HG02642 (cell line): ENCODE results near the gene RAD23B.

Experiments
- ATAC-seq: cut with Tn5 transposase; IDR thresholded peaks from one replicate; pipeline ENCODE4 v1.9.1; 2021; ENCODE audit warnings: mild to moderate bottlenecking; ENCODE audit not compliant: unreplicated experiment, poor library complexity

RAD23B gene

DNA sequence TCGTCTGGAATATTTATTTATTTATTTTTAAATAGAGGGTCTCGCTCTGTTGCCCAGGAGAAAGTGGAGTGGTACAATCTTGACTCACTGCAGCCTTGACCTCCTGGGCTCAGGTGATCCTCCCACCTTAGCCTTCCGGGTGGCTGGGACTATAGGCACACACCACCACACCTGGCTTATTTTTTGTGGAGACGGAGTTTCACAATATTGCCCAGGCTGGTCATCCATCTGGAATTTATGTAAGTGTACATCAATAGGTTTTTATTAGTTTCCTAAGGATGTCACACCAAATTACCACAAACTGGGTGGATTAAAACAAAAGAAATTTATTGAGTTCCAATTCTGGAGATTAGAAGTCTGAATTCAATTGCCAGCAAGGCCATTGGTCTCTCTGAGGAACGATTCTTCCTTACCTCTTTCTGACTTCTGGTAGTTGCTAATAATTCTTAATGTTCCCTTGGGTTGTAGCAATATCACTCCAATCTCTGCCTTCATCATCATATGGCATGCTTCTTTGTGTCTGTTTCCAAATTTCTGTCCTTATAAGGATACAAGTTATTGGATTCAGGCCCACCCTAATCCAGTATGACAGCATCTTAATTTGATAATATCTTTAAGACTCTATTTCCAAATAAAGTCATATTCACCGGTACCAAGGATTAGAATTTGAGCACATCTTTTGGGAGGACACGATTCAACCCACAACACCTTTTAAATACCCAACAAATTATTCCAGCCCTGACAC, 16.3 kb upstream of the RAD23B start:
- no peak for ATAC-seq

DNA sequence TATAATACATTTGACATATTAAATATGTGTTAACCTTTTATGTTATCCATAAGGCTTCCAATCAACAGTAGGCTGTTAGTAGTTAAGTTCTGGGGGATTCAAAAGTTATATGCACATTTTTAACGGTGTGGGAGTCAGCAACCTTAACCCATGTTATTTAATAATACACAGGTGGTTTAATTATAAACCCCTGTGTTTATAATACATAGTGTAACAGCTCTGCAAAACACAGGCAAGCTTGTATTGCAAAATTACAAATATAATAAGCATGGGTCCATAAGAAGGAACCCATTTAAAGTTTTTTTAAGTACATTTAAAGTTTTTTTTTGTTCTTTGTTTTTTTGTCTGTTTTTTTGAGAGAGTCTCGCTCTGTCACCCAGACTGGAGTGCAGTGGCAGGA, 14.5 kb upstream of the RAD23B start:
- ATAC-seq = no peak

DNA sequence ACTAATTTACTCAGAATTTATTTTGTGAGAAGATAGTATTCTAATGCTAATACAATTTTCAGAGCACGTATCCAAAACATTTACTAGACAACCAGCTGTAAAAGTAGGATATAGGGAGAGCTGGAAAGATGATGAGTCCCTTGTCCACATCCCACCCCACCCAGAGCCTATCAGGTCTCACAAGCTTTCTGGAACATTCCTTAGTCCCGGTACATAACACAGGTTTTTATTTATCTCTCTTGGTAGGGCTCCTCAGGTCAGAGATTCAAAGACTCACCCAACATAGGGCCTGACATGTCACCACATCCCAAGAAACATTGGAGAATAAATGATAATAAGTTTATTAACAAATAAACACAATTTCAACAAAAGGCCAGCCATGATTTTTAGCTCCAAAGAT, 13.8 kb upstream of the RAD23B start:
- ATAC-seq = no peak

DNA sequence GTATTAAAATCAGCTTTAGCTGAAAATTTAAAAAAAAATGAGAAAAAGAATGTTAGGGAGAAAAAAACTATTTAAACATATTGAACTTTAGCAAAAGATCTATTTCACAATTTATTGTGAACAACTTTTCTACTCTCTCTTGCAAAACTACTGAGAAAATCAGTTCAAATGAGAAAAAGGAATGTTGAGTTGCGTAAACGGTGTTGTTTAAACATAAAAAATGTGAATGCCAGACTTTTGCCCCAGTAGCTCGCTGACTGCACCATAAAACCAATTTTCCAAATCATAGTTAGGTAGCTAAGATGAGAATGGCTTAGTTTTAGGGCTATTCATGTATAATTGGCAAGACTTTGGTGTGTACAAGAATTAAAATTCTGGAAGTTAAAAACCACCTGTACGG, 13.4 kb upstream of the RAD23B start:
- ATAC-seq = no peak

DNA sequence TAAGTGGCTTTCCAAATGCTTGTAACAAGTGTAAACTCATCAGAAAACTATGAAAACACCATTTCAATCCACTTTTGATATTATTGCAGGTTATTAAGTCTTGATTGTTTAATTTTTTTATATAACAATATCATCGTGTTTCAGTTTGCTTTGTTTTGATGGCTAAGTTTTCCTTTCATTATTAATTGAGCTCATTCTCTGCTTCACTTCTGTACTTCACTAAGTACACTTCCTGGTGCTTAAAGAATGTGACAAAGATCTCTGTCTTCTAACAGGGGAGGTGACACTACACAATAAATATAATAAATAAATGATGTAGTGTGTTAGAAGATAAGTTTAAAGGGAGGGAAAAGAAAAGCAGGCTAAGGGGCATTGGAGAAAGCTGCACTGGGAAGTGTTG, 13.0 kb upstream of the RAD23B start:
- no peak for ATAC-seq

DNA sequence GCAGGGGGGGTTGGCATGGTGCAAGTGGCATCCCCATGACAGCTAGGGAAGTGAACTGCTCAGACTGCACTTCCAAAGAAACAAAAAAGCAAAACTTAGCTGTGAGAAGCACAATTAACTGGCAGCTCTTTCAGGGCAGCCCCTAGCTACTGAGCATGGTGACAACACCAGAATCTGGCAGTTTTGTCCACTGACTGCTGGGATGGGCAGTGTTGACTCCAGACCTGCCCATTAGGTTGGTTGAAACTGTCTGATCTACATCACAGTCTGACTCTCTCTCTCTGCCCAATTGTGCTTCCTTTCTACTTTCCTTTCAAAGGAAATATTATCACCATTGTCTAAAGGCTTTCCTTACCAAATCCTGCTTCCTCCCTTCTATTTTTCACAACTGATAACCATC, 12.5 kb upstream of the RAD23B start:
- no peak for ATAC-seq

DNA sequence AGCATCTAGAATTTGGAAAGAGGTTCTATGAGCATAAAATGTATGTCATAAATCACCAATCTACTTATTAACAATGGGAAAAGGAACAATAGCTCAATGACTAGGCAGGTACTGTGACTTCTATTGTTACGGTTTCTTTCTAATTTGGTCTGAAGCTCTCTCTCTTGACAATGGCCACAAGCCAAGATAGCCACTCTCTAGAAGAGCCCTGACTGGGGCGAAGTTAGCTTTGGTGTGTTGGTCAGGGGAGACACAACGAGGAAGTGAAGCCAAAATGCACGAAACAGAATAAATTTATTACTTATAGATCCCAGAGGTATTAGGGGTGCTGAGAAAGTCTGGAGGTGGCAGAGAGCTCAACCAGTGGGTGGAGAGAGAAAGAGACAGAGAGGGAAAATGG, 9.4 kb upstream of the RAD23B start:
- no peak for ATAC-seq

DNA sequence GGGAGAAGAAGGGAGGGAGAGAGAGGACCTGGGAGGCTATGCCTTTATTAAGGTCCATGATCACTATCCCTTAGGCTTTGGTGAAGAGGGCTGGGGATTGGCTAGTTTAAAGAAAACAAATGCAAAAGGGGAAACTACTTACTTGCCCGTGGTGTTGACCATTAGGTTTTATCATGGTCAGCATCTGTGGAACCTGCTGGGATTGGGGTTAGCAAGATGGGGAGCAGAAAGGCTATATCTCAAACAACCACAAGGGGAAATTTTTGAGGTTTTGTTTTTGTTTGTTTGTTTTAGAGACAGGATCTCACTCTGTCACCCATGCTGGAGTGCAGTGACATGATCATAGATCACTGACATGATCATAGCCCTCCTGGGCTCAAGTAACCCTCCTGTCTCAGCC, 9.0 kb upstream of the RAD23B start:
- peak; percentile 63 for ATAC-seq

DNA sequence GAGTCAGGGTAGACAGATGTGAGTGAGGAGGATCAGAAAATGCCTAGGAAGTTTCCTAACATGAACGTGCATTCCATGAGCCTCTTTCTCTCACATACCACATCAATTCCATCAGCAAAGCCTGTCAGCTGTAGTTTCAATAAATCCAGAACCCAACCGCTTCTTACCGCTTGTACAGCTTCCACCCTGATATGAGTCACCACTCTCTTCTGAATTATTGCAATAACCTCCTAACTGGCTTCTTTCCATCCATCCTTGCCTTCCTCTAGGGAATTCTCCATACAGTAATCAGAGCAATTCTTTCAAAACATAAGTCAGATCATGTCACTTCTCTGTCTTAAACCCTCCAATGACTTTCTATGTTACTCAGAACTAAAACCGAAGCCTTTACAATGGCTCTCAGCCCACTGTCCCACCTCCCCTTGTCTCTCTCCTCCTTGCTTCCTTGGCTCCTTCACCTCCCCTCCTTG, 8.1 kb upstream of the RAD23B start:
- ATAC-seq = no peak

DNA sequence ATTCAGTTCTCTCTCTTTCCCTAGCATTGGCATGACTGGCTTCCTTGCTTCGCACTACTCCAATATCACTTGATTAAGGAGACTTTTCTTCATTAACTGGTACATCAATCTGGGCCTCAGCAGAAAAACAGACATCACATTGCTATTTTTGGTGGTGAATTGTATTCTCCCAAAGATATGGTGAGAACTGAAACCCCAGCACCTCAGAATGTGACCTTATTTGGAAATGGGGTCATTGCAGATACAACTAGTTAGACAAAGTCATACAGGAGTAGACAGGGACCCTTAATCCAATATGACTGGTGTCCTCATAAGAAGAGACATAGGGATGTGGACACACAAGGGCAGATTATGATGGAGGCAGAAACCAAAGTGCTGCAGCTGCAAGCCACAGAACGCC, 7.5 kb upstream of the RAD23B start:
- ATAC-seq = no peak

DNA sequence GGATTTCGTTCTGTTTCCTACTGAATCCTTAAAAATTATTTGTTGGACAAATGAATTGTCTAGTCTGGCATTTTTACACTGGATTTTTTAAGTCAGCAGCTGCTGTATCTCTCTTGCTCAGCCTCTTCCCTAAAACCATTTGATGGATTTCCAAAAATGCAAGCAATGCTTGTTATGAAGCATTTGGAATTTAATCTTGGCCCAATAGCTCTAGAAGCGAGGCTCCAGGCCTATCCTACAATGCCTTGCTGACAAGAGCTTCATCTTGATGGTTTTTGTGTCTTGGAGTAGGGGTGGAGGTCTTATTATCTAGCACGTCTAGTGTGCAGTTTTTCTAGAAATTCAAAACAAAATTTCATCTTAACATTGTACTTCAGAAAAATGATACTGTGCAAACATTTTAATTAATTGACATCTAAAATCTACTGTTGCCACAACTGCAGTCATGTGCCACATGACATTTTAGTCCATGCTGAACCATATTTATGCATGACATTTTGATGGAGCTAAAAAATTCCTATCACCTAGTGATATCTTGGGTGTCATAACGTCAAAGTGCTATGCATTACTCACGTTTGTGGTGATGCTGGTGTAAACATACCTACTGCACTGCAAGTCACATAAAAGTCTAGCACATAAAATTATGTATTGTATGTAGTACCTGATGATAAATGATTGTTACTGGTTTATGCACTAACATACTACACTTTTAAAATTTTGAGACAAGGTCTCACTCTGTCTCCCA, 5.9 kb upstream of the RAD23B start:
- ATAC-seq = no peak

DNA sequence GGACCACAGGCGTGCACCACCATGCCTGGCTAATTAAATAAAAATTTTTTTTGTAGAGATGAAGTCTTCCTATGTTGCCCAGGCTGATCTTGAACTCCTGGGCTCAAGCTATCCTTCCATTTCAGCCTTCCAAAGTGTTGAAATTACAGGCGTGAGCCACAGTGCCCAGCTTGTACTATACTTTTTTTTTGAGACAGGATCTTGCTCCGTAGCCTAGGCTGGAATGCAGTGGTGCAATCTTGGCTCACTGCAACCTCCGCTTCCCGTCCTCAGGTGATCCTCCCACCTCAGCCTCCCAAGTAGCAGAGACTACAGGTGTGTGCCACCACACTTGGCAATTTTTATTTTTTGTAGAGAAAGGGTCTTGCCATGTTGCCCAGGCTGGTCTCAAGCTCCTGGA, 5.3 kb upstream of the RAD23B start:
- ATAC-seq = no peak

DNA sequence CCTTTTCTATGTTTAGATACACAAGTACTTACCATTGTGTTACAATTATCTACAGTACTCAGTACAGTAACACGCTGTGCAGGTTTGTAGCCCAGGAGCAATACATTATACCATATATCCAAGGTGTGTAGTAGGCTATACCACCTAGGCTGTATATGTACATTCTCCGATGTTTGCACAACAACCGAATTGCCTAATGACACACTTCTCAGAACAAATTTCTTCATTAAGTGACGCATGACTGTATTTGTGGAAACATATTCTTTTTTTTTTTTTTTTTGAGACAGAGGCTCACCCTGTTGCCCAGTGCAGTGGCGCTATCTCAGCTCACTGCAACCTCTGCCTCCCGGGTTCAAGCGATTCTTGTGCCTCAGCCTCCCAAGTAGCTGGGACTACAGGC, 4.0 kb upstream of the RAD23B start:
- no peak for ATAC-seq

DNA sequence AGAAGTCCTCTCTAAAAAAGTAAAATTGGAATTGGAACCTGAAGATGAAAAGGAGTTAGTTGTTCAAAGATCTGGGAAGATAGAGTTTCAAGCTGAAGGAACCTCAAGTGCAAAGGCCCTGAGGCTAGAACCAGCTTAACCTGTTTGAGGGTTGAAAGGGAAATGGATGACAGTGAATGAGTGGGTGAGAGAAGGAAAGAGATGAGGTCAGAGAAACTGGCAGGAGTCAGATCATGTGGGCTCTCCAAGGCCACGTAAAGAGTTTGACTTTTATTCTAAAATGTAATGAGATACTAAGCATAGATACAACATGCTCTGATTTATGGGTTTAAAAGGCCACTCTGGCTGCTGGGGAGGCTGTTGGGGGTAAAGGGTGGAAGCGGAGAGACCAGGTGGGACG, 2.5 kb upstream of the RAD23B start:
- no peak for ATAC-seq

DNA sequence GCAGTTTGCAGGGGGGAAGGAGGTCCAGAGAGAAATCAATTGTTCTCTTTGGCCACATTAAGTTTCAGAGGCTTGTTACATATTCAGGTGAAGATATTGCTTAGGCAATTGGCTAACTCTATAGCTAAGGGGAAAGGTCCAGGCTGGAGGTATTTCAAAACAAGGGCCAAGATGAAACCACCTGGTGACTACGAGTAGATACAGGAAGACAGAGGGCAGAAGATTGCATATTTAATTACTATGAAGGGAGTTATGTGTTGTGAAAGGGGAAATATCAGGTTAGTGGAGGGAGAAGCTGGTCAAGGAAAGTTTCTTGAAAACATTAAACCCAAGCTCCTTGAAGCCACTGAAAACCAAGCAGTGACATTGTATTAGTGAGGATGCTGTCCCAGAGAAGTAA, 1.9 kb upstream of the RAD23B start:
- no peak for ATAC-seq

DNA sequence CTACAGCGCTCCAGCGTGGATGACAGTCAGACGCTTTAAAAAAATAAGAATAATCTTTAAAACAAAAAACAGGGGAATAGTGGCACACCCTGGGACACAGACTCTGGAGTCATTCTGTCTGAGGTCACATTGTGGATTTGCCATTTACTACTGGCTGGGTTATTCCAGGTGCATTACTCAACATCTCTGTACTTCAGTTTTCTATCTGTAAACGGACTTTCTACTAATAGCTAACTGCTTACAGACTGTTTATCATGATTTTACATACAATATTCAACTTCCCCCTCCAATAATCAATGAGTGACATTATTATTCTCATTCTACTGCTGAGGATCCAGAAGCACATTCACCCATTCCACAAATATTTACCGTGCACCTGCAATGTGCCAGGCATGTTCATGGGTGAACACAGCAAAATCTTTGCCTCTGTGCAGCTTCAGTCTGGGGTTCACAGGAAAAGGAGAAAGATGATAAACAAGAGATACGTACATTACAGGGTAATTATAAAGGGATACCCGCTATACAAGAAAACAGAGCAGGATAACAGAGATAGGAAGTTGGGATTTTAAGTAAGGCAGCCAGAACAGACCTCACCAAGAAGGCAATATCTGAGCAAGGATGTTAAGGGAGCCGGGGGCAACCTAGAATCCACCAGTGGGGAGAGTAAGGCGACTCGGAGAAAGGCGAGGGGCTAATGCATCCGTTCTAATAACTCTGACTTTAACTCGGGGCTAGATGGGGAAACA, 984 bp upstream of the RAD23B start:
- peak; percentile 1 for ATAC-seq

DNA sequence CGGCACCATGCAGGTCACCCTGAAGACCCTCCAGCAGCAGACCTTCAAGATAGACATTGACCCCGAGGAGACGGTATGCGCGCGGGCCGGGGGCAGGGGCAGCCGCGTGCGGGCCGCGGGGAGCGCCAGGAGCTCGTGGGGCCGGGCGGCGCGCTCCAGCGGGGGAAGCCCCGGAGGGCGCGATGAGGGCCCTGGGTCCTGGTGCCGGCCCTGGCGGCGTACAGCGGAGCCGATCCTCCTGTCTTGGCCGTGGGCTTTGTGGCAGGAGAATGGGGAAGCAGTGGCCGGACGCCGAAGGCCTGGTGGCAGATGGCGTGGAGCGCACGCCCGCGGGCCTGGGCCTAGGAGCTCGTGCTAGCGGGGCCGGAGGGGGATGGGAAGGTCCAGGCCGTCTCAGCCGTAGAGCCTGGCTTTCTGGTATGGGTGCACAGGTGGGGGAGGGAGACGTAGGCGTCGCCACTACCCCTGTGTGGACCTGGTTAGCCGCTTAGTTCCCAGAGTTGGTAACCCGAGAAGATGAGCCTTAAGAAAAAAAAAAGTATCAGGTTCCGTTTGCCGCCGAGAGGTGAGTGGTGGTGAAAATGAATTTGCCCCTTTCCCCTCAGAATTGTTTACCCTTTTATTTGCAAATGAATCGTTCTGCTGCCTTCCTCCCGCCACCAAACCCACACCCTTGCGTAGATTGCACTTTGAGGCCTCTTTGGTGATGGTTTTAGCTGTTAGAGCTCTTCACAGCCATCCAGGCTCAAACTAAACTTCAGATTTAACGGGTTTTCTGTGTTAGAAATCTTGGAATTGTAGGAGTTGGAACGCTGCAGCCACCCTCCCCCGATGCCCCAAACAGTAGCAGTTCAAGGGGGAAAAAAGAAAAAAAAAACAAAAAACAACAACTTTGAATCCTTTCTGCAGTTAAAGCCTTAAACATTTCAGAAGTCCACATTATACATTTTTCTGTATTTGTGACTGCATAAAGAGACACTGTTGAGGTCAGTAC, 841 bp downstream of the RAD23B start:
- peak; percentile 42 for ATAC-seq

DNA sequence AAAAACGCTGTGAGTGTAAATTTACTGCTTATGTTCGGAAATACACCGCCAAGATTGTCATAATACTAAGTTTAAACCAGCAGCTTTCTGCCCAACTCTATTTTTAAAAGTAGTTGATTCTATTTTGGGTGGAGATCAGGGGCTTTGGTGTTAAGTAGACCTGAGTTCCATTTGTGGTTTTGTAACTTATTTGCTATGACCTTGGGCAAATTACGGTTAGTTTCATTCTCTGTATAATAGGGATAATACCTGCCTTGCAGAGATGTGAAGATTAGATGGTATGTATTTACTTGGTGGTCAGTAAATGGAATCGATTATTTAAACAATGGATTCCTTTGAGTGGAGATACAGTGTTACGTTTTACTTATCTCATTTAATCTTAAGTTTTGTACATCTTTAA, 1.6 kb downstream of the RAD23B start:
- no peak for ATAC-seq

DNA sequence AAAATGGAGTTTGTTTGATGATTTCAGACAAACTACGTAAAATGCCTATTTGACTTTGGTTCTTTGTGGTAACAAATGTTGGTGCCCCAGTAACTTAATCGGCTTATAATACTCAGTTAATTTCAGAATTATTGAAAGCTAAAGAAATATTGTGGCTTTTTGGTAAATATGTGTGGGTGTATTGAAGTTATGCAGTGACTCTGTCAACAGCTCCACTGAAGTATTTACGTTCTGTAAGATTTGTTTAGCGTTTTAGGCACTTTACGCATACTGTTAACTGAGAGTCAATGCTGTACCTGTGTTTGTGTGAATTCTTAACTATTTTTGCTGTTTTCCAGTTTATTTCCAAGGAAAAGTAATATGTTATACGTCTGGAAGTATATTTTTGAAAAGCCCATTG, 2.2 kb downstream of the RAD23B start:
- ATAC-seq = no peak

DNA sequence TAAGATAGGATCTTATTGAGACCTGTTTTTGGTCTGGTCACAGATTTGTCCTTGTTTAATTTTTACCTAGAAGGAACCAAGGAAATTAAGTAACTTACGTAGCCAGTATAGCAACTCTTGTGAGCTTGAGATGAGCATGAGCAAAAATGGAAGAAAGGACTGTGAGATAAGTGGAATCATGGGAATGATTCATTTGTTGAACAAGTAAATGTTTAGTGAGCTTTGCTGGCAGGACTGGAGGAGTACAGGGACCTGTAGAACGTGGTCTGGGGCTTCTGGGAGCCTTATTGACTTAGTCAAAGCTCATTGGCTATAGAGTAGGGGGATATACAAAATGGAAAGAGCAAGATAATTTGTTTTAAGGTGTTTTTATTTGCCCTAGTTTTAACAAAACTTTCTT, 3.0 kb downstream of the RAD23B start:
- no peak for ATAC-seq
